ENCODE results near the gene GRIN2C. TPM values are rescaled to one million over a fixed set of nuclear protein-coding genes. Genes with fewer than 3 reads are reported as not detected.
"Not testable (repeated sequence)": the region's sequence is repeated elsewhere in the genome, so short reads cannot be mapped to it uniquely, and the experiment has no call there.

The GRIN2C gene
- polyA plus RNA-seq, 12 donors = 0.48 to 1.1 (median 0.87) TPM; not detected in 2

- no peak for DNase-seq
These were observed 21.4 kb upstream of the GRIN2C start for GRCh38 chr17:74881073-74881472.

- DNase-seq = no peak
These were observed 19.6 kb upstream of the GRIN2C start for GRCh38 chr17:74879308-74879707.

- DNase-seq = no peak
These were observed 19.0 kb upstream of the GRIN2C start for GRCh38 chr17:74878658-74879057.

- DNase-seq = no peak
These were observed 18.2 kb upstream of the GRIN2C start for GRCh38 chr17:74877592-74878548.

GRCh38 chr17:74875977-74876593 lies 16.4 kb upstream of the GRIN2C start:
- DNase-seq = no peak

- DNase-seq = no peak
These were observed 15.7 kb upstream of the GRIN2C start for GRCh38 chr17:74875155-74875976.

- no peak for DNase-seq
These were observed 14.9 kb upstream of the GRIN2C start for GRCh38 chr17:74874615-74875037.

GRCh38 chr17:74873874-74874614 lies 14.4 kb upstream of the GRIN2C start:
- DNase-seq = no peak

- DNase-seq = peak; percentile 100
These were observed 13.6 kb upstream of the GRIN2C start for GRCh38 chr17:74873037-74873873.

- no peak for DNase-seq
These were observed 12.8 kb upstream of the GRIN2C start, which contains the start of gene FDXR for GRCh38 chr17:74872313-74873036. Gene FDXR (minus strand): TSS chr17:74872994. CDS start chr17:74872944, 50 bp downstream.

GRCh38 chr17:74871356-74872076 lies 11.8 kb upstream of the GRIN2C start:
- DNase-seq = no peak

GRCh38 chr17:74870512-74870911 lies 10.8 kb upstream of the GRIN2C start:
- DNase-seq = no peak

GRCh38 chr17:74870028-74870427 lies 10.3 kb upstream of the GRIN2C start:
- not testable (repeated sequence) for DNase-seq

- no peak for DNase-seq
These were observed 9.2 kb upstream of the GRIN2C start for GRCh38 chr17:74868908-74869255.

- no peak for DNase-seq
These were observed 8.7 kb upstream of the GRIN2C start for GRCh38 chr17:74868251-74868907.

- DNase-seq = no peak
These were observed 6.6 kb upstream of the GRIN2C start for GRCh38 chr17:74866198-74866835.

GRCh38 chr17:74865504-74866197 lies 6.0 kb upstream of the GRIN2C start:
- DNase-seq = no peak

All from muscle of arm (tissue), 12 donors.